IMR-90 (cell line): ENCODE results near the gene NRP1. TPM values are rescaled to one million over a fixed set of nuclear protein-coding genes. Genes with fewer than 3 reads are reported as not detected.

Experiments
- ATAC-seq: fragments of 200-7000 bp; cut with Tn5 transposase; 2 replicates; pipeline ENCODE4 v1.9.1; 2020; ENCODE audit warnings: low read depth, mild to moderate bottlenecking, moderate library complexity
- BruUV-seq: library from RNA; stranded (reverse); fragments of 400-500 nt; replicated peaks from 2 replicates; lab custom pipeline; 2021; lab: Mats Ljungman, UMichigan
- CTCF ChIA-PET: fragments of 300-600 bp; formaldehyde crosslinking; extraction: SDS; loops from one replicate; lab custom pipeline; 2021; ENCODE audit warnings: antibody characterized with exemption; lab: Yijun Ruan, JAX
- POLR2A ChIA-PET: fragments of 300-600 bp; sonication (Branson Sonifier 250); formaldehyde crosslinking; loops from one replicate; lab custom pipeline; 2022; ENCODE audit warnings: antibody characterized with exemption; ENCODE audit not compliant: unreplicated experiment; lab: Charles Lee
- DNase-seq: peaks from one replicate; pipeline ENCODE4 v3.0.0; 2013
- H2AFZ ChIP-seq: replicated peaks from 2 replicates; pipeline ENCODE3; 2013; ENCODE audit warnings: low read length, mild to moderate bottlenecking; ENCODE audit not compliant: poor library complexity
- H2AK5ac ChIP-seq: 2 replicates; pipeline ENCODE4 v1.6.1; 2013; ENCODE audit warnings: low read depth, low read length, inconsistent platforms
- H2AK9ac ChIP-seq: replicated peaks from 2 replicates; pipeline ENCODE3; 2013; ENCODE audit warnings: mild to moderate bottlenecking, low read depth, low read length, moderate library complexity; ENCODE audit not compliant: poor library complexity
- H2BK120ac ChIP-seq: 2 replicates; pipeline ENCODE4 v1.6.1; 2013; ENCODE audit warnings: low read depth, low read length, inconsistent platforms
- H2BK15ac ChIP-seq: 3 replicates; pipeline ENCODE4 v1.6.1; 2013; ENCODE audit warnings: low read depth, low read length, inconsistent platforms
- H2BK20ac ChIP-seq: 2 replicates; pipeline ENCODE4 v1.6.1; 2013; ENCODE audit warnings: low read depth, mild to moderate bottlenecking, inconsistent platforms, low read length, moderate library complexity
- H2BK5ac ChIP-seq: 2 replicates; pipeline ENCODE4 v1.6.1; 2013; ENCODE audit warnings: mild to moderate bottlenecking, low read depth, low read length, inconsistent platforms; ENCODE audit not compliant: poor library complexity, severe bottlenecking
- H3K14ac ChIP-seq: replicated peaks from 2 replicates; pipeline ENCODE4 v1.6.1; 2013; ENCODE audit warnings: low read depth, low read length, inconsistent platforms
- H3K18ac ChIP-seq: 2 replicates; pipeline ENCODE4 v1.6.1; 2013; ENCODE audit warnings: low read depth, low read length, control low read depth
- H3K23ac ChIP-seq: 2 replicates; pipeline ENCODE4 v1.6.1; 2013; ENCODE audit warnings: low read depth, low read length, inconsistent platforms
- H3K27ac ChIP-seq: 2 replicates; pipeline ENCODE4 v1.5.1; 2013; ENCODE audit warnings: mild to moderate bottlenecking, control low read depth, low read length; ENCODE audit not compliant: insufficient read depth
- H3K27me3 ChIP-seq: 2 replicates; pipeline ENCODE4 v1.6.1; 2013; ENCODE audit warnings: low read length; ENCODE audit not compliant: control insufficient read depth, insufficient read depth
- H3K36me3 ChIP-seq: 2 replicates; pipeline ENCODE4 v1.6.1; 2013; ENCODE audit warnings: low read length, mixed read lengths; ENCODE audit not compliant: control insufficient read depth, insufficient read depth
- H3K4ac ChIP-seq: 2 replicates; pipeline ENCODE4 v1.6.1; 2013; ENCODE audit warnings: low read depth, low read length, inconsistent platforms
- H3K4me1 ChIP-seq: 2 replicates; pipeline ENCODE4 v1.6.1; 2013; ENCODE audit warnings: low read length, mixed read lengths; ENCODE audit not compliant: control insufficient read depth, insufficient read depth
- H3K4me2 ChIP-seq: 2 replicates; pipeline ENCODE4 v1.6.1; 2013; ENCODE audit warnings: low read depth, mild to moderate bottlenecking, control low read depth, low read length, moderate library complexity
- H3K4me3 ChIP-seq: 2 replicates; pipeline ENCODE4 v1.5.1; 2013; ENCODE audit warnings: low read depth, mild to moderate bottlenecking, control low read depth, low read length, moderate library complexity; ENCODE audit not compliant: insufficient read depth
- H3K56ac ChIP-seq: 2 replicates; pipeline ENCODE4 v1.6.1; 2013; ENCODE audit warnings: low read length, inconsistent platforms; ENCODE audit not compliant: insufficient read depth; ENCODE audit errors: extremely low read depth
- H3K79me1 ChIP-seq, 2 experiments: 2 replicates each; pipeline ENCODE4 v1.6.1; 2013; ENCODE audit warnings: low read length in 2 of 2, inconsistent platforms in 1 of 2, low read depth in 1 of 2
- H3K9ac ChIP-seq: 2 replicates; pipeline ENCODE4 v1.6.1; 2013; ENCODE audit warnings: low read depth, low read length, control low read depth
- H3K9me1 ChIP-seq: 2 replicates; pipeline ENCODE4 v1.6.1; 2013; ENCODE audit warnings: low read length, inconsistent platforms; ENCODE audit not compliant: insufficient read depth
- H3K9me3 ChIP-seq: 2 replicates; pipeline ENCODE4 v1.6.1; 2013; ENCODE audit warnings: low read length; ENCODE audit not compliant: control insufficient read depth, insufficient read depth
- H4K20me1 ChIP-seq: 2 replicates; pipeline ENCODE4 v1.6.1; 2013; ENCODE audit warnings: low read length, inconsistent platforms; ENCODE audit not compliant: insufficient read depth
- H4K5ac ChIP-seq: 2 replicates; pipeline ENCODE4 v1.6.1; 2013; ENCODE audit warnings: mild to moderate bottlenecking, low read depth, low read length, control low read depth
- H4K8ac ChIP-seq, 2 experiments: 2 replicates each; pipeline ENCODE4 v1.6.1; 2013; ENCODE audit warnings: low read depth in 2 of 2, low read length in 2 of 2, control low read depth in 1 of 2, inconsistent platforms in 1 of 2
- H4K91ac ChIP-seq: 2 replicates; pipeline ENCODE4 v1.6.1; 2013; ENCODE audit warnings: low read depth, low read length, inconsistent platforms; ENCODE audit not compliant: insufficient read depth
- CEBPB ChIP-seq: IDR thresholded peaks from 2 replicates; pipeline ENCODE4 v1.6.1; 2012; ENCODE audit warnings: low read depth, low read length, improper control_type of control experiment
- CHD1 ChIP-seq: IDR thresholded peaks from 2 replicates; pipeline ENCODE4 v1.6.1; 2012; ENCODE audit warnings: low read depth, low read length, improper control_type of control experiment
- ELK1 ChIP-seq: fragments of 150-350 bp; IDR thresholded peaks from 2 replicates; pipeline ENCODE4 v1.6.1; 2016; ENCODE audit warnings: low read depth, mild to moderate bottlenecking, low read length, moderate library complexity, borderline replicate concordance
- FOS ChIP-seq: fragments of 150-350 bp; IDR thresholded peaks from 2 replicates; pipeline ENCODE4 v1.6.1; 2016; ENCODE audit warnings: low read depth, low read length
- MAFK ChIP-seq: IDR thresholded peaks from 2 replicates; pipeline ENCODE4 v1.6.1; 2012; ENCODE audit warnings: low read depth, low read length, improper control_type of control experiment
- MAZ ChIP-seq: IDR thresholded peaks from 2 replicates; pipeline ENCODE4 v1.6.1; 2012; ENCODE audit warnings: low read depth, mild to moderate bottlenecking, low read length, improper control_type of control experiment, moderate library complexity, borderline replicate concordance
- MXI1 ChIP-seq: IDR thresholded peaks from 2 replicates; pipeline ENCODE4 v1.6.1; 2012; ENCODE audit warnings: low read depth, mild to moderate bottlenecking, low read length, moderate library complexity, borderline replicate concordance
- RCOR1 ChIP-seq: IDR thresholded peaks from 2 replicates; pipeline ENCODE4 v1.6.1; 2012; ENCODE audit warnings: mild to moderate bottlenecking, low read length, improper control_type of control experiment; ENCODE audit not compliant: insufficient replicate concordance
- RFX5 ChIP-seq: IDR thresholded peaks from 2 replicates; pipeline ENCODE4 v1.8.0; 2012; ENCODE audit warnings: low read depth, mild to moderate bottlenecking, low read length, moderate library complexity
- SMC3 ChIP-seq: fragments of 150-350 bp; IDR thresholded peaks from 2 replicates; pipeline ENCODE4 v1.6.1; 2016; ENCODE audit warnings: low read depth, mild to moderate bottlenecking, antibody characterized with exemption, low read length, moderate library complexity
- WGBS, 2 experiments: methylation state at CpG; one replicate each; pipeline versions ENCODE4 v1.1.5 to v1.1.7; 2013; ENCODE audit warnings: missing lambda C conversion rate in 2 of 2; ENCODE audit not compliant: insufficient read length in 1 of 2; ENCODE audit errors: extremely low coverage in 2 of 2; 5-methylcytosine and 5-hydroxymethylcytosine counted together
- dilution Hi-C: fragments of 300-500 bp; cut with HindIII; formaldehyde crosslinking; loops from one replicate; pipeline ENCODE4 v1.14.3; 2018; ENCODE audit warnings: low sequenced_read_pairs; ENCODE audit not compliant: unreplicated experiment
- in situ Hi-C: fragments of 300-500 bp; cut with MboI; formaldehyde crosslinking; loops from 3 replicates; pipeline ENCODE4 v1.14.3; 2019; ENCODE audit warnings: low sequenced_read_pairs, inconsistent platforms, mixed read lengths
- intact Hi-C: fragments of 100-400 bp; cut with micrococcal nuclease; formaldehyde crosslinking; loops from 2 replicates; pipeline ENCODE4 v1.10.0; 2022
- polyA plus RNA-seq, 3 experiments: library from polyadenylated mRNA; depleted of rRNA; stranded (reverse); fragments of >200 nt; gene quantifications; 2 replicates each; pipeline ENCODE4 v1.2.3, GENCODE V29; 2012; ENCODE audit warnings: low replicate concordance in 1 of 3
- total RNA-seq: library from RNA; depleted of rRNA; stranded (reverse); fragments of >200 nt; gene quantifications from 2 replicates; pipeline ENCODE4 v1.2.3, GENCODE V29; 2012

The NRP1 gene
- total and polyA plus RNA-seq, 2 of the 4 experiments (the other 2 are of a cell fraction): 108 to 227 TPM

- ATAC-seq (peak; percentile 55), DNase-seq (peak; percentile 77)
- Histone ChIP-seq H3K79me1 (no peaks in the 10 kb centered on the region), H3K56ac (peak overlapping the region; percentile 44; the same call in 1 of the 2 replicates), H3K18ac (peak overlapping the region; percentile 83), H2BK5ac (peak overlapping the region; percentile 81), H4K20me1 (no peaks in the 10 kb centered on the region), H2AK9ac (peak overlapping the region; percentile 60), H3K14ac (peak overlapping the region; percentile 62), H4K5ac (0 out of 2 replicates have a peak overlapping the region, but pooled peaks have one; percentile 13), H2AFZ (peak overlapping the region; percentile 35), H3K23ac (peak overlapping the region; percentile 1; the same call in 1 of the 2 replicates), H3K27me3 (no peaks in the 10 kb centered on the region), H3K36me3 (no peaks in the 10 kb centered on the region), H2BK120ac (peak overlapping the region; percentile 58), H3K4me2 (peak overlapping the region; percentile 28; the same call in 1 of the 2 replicates), H3K27ac (peak overlapping the region; percentile 74), H3K9me1 (peaks cover 22% of the 10 kb centered on the region), H2AK5ac (peak overlapping the region; percentile 48; the same call in 1 of the 2 replicates), H4K91ac (peak overlapping the region; percentile 53; the same call in 1 of the 2 replicates), H4K8ac (peak overlapping the region in 1 of 2 experiments; percentile 27; a peak in 1 of 4 replicates), H2BK15ac (peak overlapping the region; percentile 46; the same call in 2 of the 3 replicates), H3K4me1 (peaks cover 19% of the 10 kb centered on the region), H3K4ac (peak overlapping the region; percentile 38), H3K9me3 (no peaks in the 10 kb centered on the region), H3K4me3 (no peak overlapping the region), H2BK20ac (peak overlapping the region; percentile 75), H3K9ac (no peak overlapping the region)
- intact Hi-C loops (no loop called here), in situ Hi-C loops (no loop called here), dilution Hi-C loops (no loop called here)
- no TSS peak for BruUV-seq
- no peak for TF ChIP-seq MXI1
- peak; percentile 32; the same call in 1 of the 2 replicates for TF ChIP-seq FOS
- TF ChIP-seq CHD1: no peak
- peak; percentile 93 for TF ChIP-seq CEBPB
- TF ChIP-seq ELK1: no peak
- no peak for TF ChIP-seq RCOR1
- TF ChIP-seq RFX5: no peak
- no peak for TF ChIP-seq MAFK
- no peak for TF ChIP-seq SMC3
- peak; percentile 47; the same call in 1 of the 2 replicates for TF ChIP-seq MAZ
- POLR2A ChIA-PET: no interaction called here
- no CpG with 5 or more reads among the region's 3 CpGs for WGBS, 2 experiments
- CTCF ChIA-PET: interaction anchor here (0.6 kb wide), 1 partner anchor 127 kb away, joined by 3 read pairs; no protein-coding TSS in a partner anchor
Measured at GRCh38 chr10:33136271-33136670, 198.2 kb downstream of the NRP1 start.
